ENCODE measurements around the gene ACSS1. TPM values are rescaled to one million over a fixed set of nuclear protein-coding genes. Genes with fewer than 3 reads are reported as not detected.

Gene ACSS1
- total RNA-seq, 1 experiment from 2014 or later = 12.8 TPM

GRCh38 chr20:24962510-24962909 lies 95.4 kb downstream of the ACSS1 start:
- Histone ChIP-seq H3K4me1 (replicated peaks; ENCODE audit: insufficient read depth) (no peaks in the 10 kb centered on the region), H3F3A (ENCODE audit: insufficient read depth, low read depth) (0 out of 2 replicates have a peak, but pooled peaks cover 5% of the 10 kb centered on the region), H3K79me2 (ENCODE audit: low read depth) (no peaks in the 10 kb centered on the region), H3K9me2 (ENCODE audit: insufficient read depth) (no peaks in the 10 kb centered on the region), H3K4me2 (no peak overlapping the region), H3K9me3 (ENCODE audit: insufficient read depth, low read depth) (no peaks in the 10 kb centered on the region), H2AFZ (no peak overlapping the region), H3K36me3 (ENCODE audit: low read depth) (no peaks in the 10 kb centered on the region), H3K27ac (no peak overlapping the region), H3K4me3 (no peak overlapping the region), H4K20me1 (ENCODE audit: insufficient read depth) (no peaks in the 10 kb centered on the region), H3K27me3 (ENCODE audit: insufficient read depth, low read depth) (no peaks in the 10 kb centered on the region)
- intact Hi-C loops (cut with micrococcal nuclease; ENCODE audit: unreplicated experiment) = loop anchor here (5.0 kb wide), 1 partner anchor 95 kb away; no protein-coding TSS in a partner anchor
- CTCF ChIA-PET = no interaction called here
- no peak for DNase-seq
- POLR2A ChIA-PET (ENCODE audit: unreplicated experiment) = no interaction called here
- no TSS peak for BruUV-seq (replicated peaks)
- TF ChIP-seq EZH2 (IDR thresholded peaks at IDR 0.05; ENCODE audit: low read depth) (no peak), CTCF (conservative IDR thresholded peaks at IDR 0.05) (no peak)

- no peaks in the 10 kb centered on the region for H3K4me1 ChIP-seq (replicated peaks; ENCODE audit: insufficient read depth)
- no TSS peak for BruUV-seq (replicated peaks)
- no peaks in the 10 kb centered on the region for H4K20me1 ChIP-seq (ENCODE audit: insufficient read depth)
- 0 out of 2 replicates have a peak, but pooled peaks cover 5% of the 10 kb centered on the region for H3F3A ChIP-seq (ENCODE audit: insufficient read depth, low read depth)
- no peaks in the 10 kb centered on the region for H3K9me2 ChIP-seq (ENCODE audit: insufficient read depth)
- no peaks in the 10 kb centered on the region for H3K27me3 ChIP-seq (ENCODE audit: insufficient read depth, low read depth)
- no peak overlapping the region for H2AFZ ChIP-seq
- H3K36me3 ChIP-seq (ENCODE audit: low read depth) = no peaks in the 10 kb centered on the region
- no peaks in the 10 kb centered on the region for H3K79me2 ChIP-seq (ENCODE audit: low read depth)
- no peak overlapping the region for H3K4me2 ChIP-seq
- TF ChIP-seq CTCF (conservative IDR thresholded peaks at IDR 0.05) = no peak
- TF ChIP-seq EZH2 (IDR thresholded peaks at IDR 0.05; ENCODE audit: low read depth) = no peak
- DNase-seq = no peak
- H3K9me3 ChIP-seq (ENCODE audit: insufficient read depth, low read depth) = no peaks in the 10 kb centered on the region
- intact Hi-C loops (cut with micrococcal nuclease; ENCODE audit: unreplicated experiment) = loop anchor here (5.0 kb wide), 1 partner anchor 95 kb away; no protein-coding TSS in a partner anchor
- ChIA-PET CTCF (no interaction called here), POLR2A (ENCODE audit: unreplicated experiment) (no interaction called here)
- H3K27ac ChIP-seq = no peak overlapping the region
- H3K4me3 ChIP-seq = no peak overlapping the region
Measured at GRCh38 chr20:24962182-24962492, 95.8 kb downstream of the ACSS1 start.

GRCh38 chr20:24961384-24962181 lies 96.4 kb downstream of the ACSS1 start:
- no peaks in the 10 kb centered on the region for H3K79me2 ChIP-seq (ENCODE audit: low read depth)
- H3K36me3 ChIP-seq (ENCODE audit: low read depth) = no peaks in the 10 kb centered on the region
- TF ChIP-seq EZH2 (IDR thresholded peaks at IDR 0.05; ENCODE audit: low read depth) = no peak
- TF ChIP-seq CTCF (conservative IDR thresholded peaks at IDR 0.05) = no peak
- no TSS peak for BruUV-seq (replicated peaks)
- H4K20me1 ChIP-seq (ENCODE audit: insufficient read depth) = no peaks in the 10 kb centered on the region
- H3K4me3 ChIP-seq = no peak overlapping the region
- no peak for DNase-seq
- ChIA-PET POLR2A (ENCODE audit: unreplicated experiment) (no interaction called here), CTCF (no interaction called here)
- intact Hi-C loops (cut with micrococcal nuclease; ENCODE audit: unreplicated experiment) = loop anchor here (5.0 kb wide), 1 partner anchor 94 kb away; no protein-coding TSS in a partner anchor
- H3K4me2 ChIP-seq = no peak overlapping the region
- H3F3A ChIP-seq (ENCODE audit: insufficient read depth, low read depth) = 0 out of 2 replicates have a peak, but pooled peaks cover 5% of the 10 kb centered on the region
- no peaks in the 10 kb centered on the region for H3K27me3 ChIP-seq (ENCODE audit: insufficient read depth, low read depth)
- H3K4me1 ChIP-seq (replicated peaks; ENCODE audit: insufficient read depth) = no peaks in the 10 kb centered on the region
- no peaks in the 10 kb centered on the region for H3K9me2 ChIP-seq (ENCODE audit: insufficient read depth)
- no peak overlapping the region for H2AFZ ChIP-seq
- no peak overlapping the region for H3K27ac ChIP-seq
- no peaks in the 10 kb centered on the region for H3K9me3 ChIP-seq (ENCODE audit: insufficient read depth, low read depth)
